ENCODE results near the gene SLCO3A1.

The SLCO3A1 gene

GRCh38 chr15:92100751-92101150, 247.2 kb downstream of the SLCO3A1 start:
- no peak for DNase-seq (ENCODE audit: low read depth)

- no peak for DNase-seq (ENCODE audit: low read depth)
Measured at GRCh38 chr15:92101708-92102394, 248.3 kb downstream of the SLCO3A1 start.

GRCh38 chr15:92102395-92102755, 248.9 kb downstream of the SLCO3A1 start:
- DNase-seq (ENCODE audit: low read depth) = no peak

- no peak for DNase-seq (ENCODE audit: low read depth)
Measured at GRCh38 chr15:92104072-92104471, 250.6 kb downstream of the SLCO3A1 start.

- no peak for DNase-seq (ENCODE audit: low read depth)
Measured at GRCh38 chr15:92105611-92106010, 252.1 kb downstream of the SLCO3A1 start.

GRCh38 chr15:92107510-92107909, 254.0 kb downstream of the SLCO3A1 start:
- no peak for DNase-seq (ENCODE audit: low read depth)

GRCh38 chr15:92109191-92109873, 255.8 kb downstream of the SLCO3A1 start:
- DNase-seq (ENCODE audit: low read depth) = no peak

- DNase-seq (ENCODE audit: low read depth) = no peak
Measured at GRCh38 chr15:92111291-92111690, 257.8 kb downstream of the SLCO3A1 start.

- DNase-seq (ENCODE audit: low read depth) = no peak
Measured at GRCh38 chr15:92111751-92112150, 258.2 kb downstream of the SLCO3A1 start.

GRCh38 chr15:92112180-92112579, 258.7 kb downstream of the SLCO3A1 start:
- DNase-seq (ENCODE audit: low read depth) = no peak

GRCh38 chr15:92112711-92113110, 259.2 kb downstream of the SLCO3A1 start:
- no peak for DNase-seq (ENCODE audit: low read depth)

GRCh38 chr15:92113832-92114231, 260.3 kb downstream of the SLCO3A1 start:
- no peak for DNase-seq (ENCODE audit: low read depth)

- no peak for DNase-seq (ENCODE audit: low read depth)
Measured at GRCh38 chr15:92115834-92116233, 262.3 kb downstream of the SLCO3A1 start.

- no peak for DNase-seq (ENCODE audit: low read depth)
Measured at GRCh38 chr15:92116330-92116729, 262.8 kb downstream of the SLCO3A1 start.

GRCh38 chr15:92117261-92117731, 263.8 kb downstream of the SLCO3A1 start:
- no peak for DNase-seq (ENCODE audit: low read depth)

GRCh38 chr15:92118162-92118935, 264.8 kb downstream of the SLCO3A1 start:
- no peak for DNase-seq (ENCODE audit: low read depth)

GRCh38 chr15:92118936-92119325, 265.4 kb downstream of the SLCO3A1 start:
- no peak for DNase-seq (ENCODE audit: low read depth)

GRCh38 chr15:92120094-92120795, 266.7 kb downstream of the SLCO3A1 start:
- DNase-seq (ENCODE audit: low read depth) = no peak

- no peak for DNase-seq (ENCODE audit: low read depth)
Measured at GRCh38 chr15:92121047-92121446, 267.5 kb downstream of the SLCO3A1 start.

- no peak for DNase-seq (ENCODE audit: low read depth)
Measured at GRCh38 chr15:92122259-92122658, 268.8 kb downstream of the SLCO3A1 start.

- no peak for DNase-seq (ENCODE audit: low read depth)
Measured at GRCh38 chr15:92123962-92124656, 270.6 kb downstream of the SLCO3A1 start.

- DNase-seq (ENCODE audit: low read depth) = no peak
Measured at GRCh38 chr15:92124657-92125010, 271.1 kb downstream of the SLCO3A1 start.
